ENCODE measurements around the gene DAPK3.
"Not testable (repeated sequence)": the region's sequence is repeated elsewhere in the genome, so short reads cannot be mapped to it uniquely, and the experiment has no call there.

Gene DAPK3

DNA sequence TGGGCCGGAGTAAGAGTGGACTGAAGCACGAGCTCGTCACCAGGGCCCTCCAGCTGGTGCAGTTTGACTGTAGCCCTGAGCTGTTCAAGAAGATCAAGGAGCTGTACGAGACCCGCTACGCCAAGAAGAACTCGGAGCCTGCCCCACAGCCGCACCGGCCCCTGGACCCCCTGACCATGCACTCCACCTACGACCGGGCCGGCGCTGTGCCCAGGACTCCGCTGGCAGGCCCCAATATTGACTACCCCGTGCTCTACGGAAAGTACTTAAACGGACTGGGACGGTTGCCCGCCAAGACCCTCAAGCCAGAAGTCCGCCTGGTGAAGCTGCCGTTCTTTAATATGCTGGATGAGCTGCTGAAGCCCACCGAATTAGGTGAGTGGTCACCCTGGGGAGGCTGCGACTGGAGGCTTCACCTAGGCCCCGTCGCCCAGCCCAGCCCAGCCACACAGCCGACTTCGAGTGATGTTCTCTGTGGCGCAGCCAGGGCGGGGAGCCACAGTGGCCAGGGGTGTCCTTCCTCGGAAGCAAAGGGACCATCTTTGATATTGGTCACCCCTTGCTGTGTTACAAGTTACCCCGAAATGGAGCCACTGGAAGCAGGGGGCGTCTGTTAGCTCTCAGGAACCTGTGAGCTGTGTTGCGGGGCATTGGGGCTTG lies 42.2 kb upstream of the DAPK3 start:
- peaks cover 5% of the 10 kb centered on the region; the same call in 1 of the 2 replicates for H4K20me1 ChIP-seq (ENCODE audit: control insufficient read depth, insufficient read depth, low read depth, low read length)
- no peaks in the 10 kb centered on the region for H3K27me3 ChIP-seq (ENCODE audit: control insufficient read depth, low read length)
- peaks cover 73% of the 10 kb centered on the region for H3K79me2 ChIP-seq (ENCODE audit: control insufficient read depth, low read length)

DNA sequence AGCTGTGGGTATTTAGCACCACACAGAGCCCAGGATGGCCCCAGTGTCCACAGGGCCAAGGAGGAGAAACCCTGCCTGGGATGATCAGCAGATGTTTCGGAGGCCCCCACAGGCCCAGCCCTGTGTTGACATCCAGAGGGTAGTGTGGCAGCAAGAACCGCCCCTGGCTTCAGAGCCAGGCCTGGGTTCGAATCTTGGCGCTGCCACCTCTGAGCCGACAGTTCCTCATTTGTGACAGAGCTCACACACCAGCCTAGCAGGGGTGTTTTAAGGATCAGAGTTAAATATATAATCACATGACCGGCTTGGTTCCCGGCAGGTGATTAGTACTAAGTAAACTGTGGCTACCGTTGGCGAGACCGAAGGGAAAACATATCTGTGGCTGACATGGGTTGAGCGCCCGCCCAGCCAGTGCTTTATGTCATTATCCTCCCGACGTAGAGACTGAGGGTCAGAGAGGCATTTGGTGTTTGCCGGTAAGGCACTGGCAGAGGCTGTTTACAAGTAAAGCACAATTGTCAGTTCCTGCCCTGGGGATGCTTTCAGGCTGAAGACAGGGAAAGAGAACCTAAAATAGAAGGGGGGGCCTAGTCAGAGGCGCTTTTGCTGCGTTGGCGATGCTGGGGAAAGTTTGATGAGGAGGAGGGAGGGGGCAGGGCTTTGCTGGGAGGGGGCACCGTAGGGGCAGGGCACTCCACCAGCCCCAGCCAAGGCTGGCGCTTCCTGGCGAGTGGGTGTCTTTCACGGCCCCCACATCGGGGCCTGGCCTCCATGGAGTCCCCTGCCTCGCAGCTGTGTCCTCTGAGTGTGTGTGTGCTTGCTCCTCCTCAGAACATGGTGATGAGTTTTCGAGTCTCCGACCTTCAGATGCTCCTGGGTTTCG lies 41.4 kb upstream of the DAPK3 start:
- Histone ChIP-seq H3K4me1 (ENCODE audit: control insufficient read depth, low read length) (peaks cover 11% of the 10 kb centered on the region), H4K20me1 (ENCODE audit: control insufficient read depth, insufficient read depth, low read depth, low read length) (peaks cover 5% of the 10 kb centered on the region; the same call in 1 of the 2 replicates), H3K4me2 (ENCODE audit: low read length) (no peak overlapping the region), H3K79me2 (ENCODE audit: control insufficient read depth, low read length) (peaks cover 74% of the 10 kb centered on the region), H3K9me3 (ENCODE audit: control insufficient read depth, insufficient read depth, low read length) (no peaks in the 10 kb centered on the region), H3K36me3 (ENCODE audit: control insufficient read depth, low read length) (peaks cover 28% of the 10 kb centered on the region), H3K9me2 (replicated peaks; ENCODE audit: control insufficient read depth, low read length) (no peaks in the 10 kb centered on the region), H3K27ac (ENCODE audit: low read depth, low read length) (no peak overlapping the region), H3F3A (ENCODE audit: control insufficient read depth, insufficient read depth) (no peaks in the 10 kb centered on the region), H3K4me3 (ENCODE audit: low read length) (no peak overlapping the region), H3K27me3 (ENCODE audit: control insufficient read depth, low read length) (no peaks in the 10 kb centered on the region)
- no peak for TF ChIP-seq EZH2phosphoT487 (IDR thresholded peaks at IDR 0.05; ENCODE audit: borderline replicate concordance, low read length)
- TF ChIP-seq, protein P1, sequence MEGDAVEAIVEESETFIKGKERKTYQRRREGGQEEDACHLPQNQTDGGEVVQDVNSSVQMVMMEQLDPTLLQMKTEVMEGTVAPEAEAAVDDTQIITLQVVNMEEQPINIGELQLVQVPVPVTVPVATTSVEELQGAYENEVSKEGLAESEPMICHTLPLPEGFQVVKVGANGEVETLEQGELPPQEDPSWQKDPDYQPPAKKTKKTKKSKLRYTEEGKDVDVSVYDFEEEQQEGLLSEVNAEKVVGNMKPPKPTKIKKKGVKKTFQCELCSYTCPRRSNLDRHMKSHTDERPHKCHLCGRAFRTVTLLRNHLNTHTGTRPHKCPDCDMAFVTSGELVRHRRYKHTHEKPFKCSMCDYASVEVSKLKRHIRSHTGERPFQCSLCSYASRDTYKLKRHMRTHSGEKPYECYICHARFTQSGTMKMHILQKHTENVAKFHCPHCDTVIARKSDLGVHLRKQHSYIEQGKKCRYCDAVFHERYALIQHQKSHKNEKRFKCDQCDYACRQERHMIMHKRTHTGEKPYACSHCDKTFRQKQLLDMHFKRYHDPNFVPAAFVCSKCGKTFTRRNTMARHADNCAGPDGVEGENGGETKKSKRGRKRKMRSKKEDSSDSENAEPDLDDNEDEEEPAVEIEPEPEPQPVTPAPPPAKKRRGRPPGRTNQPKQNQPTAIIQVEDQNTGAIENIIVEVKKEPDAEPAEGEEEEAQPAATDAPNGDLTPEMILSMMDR (IDR thresholded peaks at IDR 0.05; ENCODE audit: low read depth, low read length, poor library complexity, severe bottlenecking), result no peak

More for the DNA sequence above, 42.2 kb upstream of the DAPK3 start:
- H3K4me1 ChIP-seq (ENCODE audit: control insufficient read depth, low read length), result peaks cover 11% of the 10 kb centered on the region
- no peaks in the 10 kb centered on the region for H3F3A ChIP-seq (ENCODE audit: control insufficient read depth, insufficient read depth)
- H3K9me2 ChIP-seq (replicated peaks; ENCODE audit: control insufficient read depth, low read length), result no peaks in the 10 kb centered on the region
- H3K27ac ChIP-seq (ENCODE audit: low read depth, low read length), result no peak overlapping the region
- no peak overlapping the region for H3K4me2 ChIP-seq (ENCODE audit: low read length)
- TF ChIP-seq, protein P1 (IDR thresholded peaks at IDR 0.05; ENCODE audit: low read depth, low read length, poor library complexity, severe bottlenecking), result no peak
- TF ChIP-seq EZH2phosphoT487 (IDR thresholded peaks at IDR 0.05; ENCODE audit: borderline replicate concordance, low read length), result no peak
- H3K4me3 ChIP-seq (ENCODE audit: low read length), result no peak overlapping the region
- H3K36me3 ChIP-seq (ENCODE audit: control insufficient read depth, low read length), result peaks cover 28% of the 10 kb centered on the region
- H3K9me3 ChIP-seq (ENCODE audit: control insufficient read depth, insufficient read depth, low read length), result no peaks in the 10 kb centered on the region

DNA sequence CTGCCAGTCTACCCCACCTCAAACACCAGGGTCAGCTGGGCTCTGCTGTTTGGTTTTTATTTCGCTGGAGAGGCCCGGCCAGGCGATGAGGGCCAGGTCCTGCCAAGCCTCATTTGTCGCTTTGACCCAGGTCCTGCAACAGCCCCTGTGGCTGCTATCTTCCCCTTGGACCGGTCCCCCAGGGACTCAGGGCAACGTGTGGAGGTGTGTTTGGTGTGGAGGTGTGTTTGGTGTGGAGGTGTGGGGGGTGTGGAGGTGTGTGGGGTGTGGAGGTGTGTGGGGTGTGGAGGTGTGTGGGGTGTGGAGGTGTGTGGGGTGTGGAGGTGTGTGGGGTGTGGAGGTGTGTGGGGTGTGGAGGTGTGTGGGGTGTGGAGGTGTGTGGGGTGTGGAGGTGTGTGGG lies 40.5 kb upstream of the DAPK3 start:
- Histone ChIP-seq H3K36me3 (ENCODE audit: control insufficient read depth, low read length) (peaks cover 28% of the 10 kb centered on the region), H3K4me1 (ENCODE audit: control insufficient read depth, low read length) (peaks cover 14% of the 10 kb centered on the region), H3K79me2 (ENCODE audit: control insufficient read depth, low read length) (peaks cover 71% of the 10 kb centered on the region)
- not testable (repeated sequence) for H3K4me2 ChIP-seq (ENCODE audit: low read length); H3K9me2 ChIP-seq (replicated peaks; ENCODE audit: control insufficient read depth, low read length); H4K20me1 ChIP-seq (ENCODE audit: control insufficient read depth, insufficient read depth, low read depth, low read length); H3K4me3 ChIP-seq (ENCODE audit: low read length); H3F3A ChIP-seq (ENCODE audit: control insufficient read depth, insufficient read depth); H3K27me3 ChIP-seq (ENCODE audit: control insufficient read depth, low read length); H3K9me3 ChIP-seq (ENCODE audit: control insufficient read depth, insufficient read depth, low read length); H3K27ac ChIP-seq (ENCODE audit: low read depth, low read length)

DNA sequence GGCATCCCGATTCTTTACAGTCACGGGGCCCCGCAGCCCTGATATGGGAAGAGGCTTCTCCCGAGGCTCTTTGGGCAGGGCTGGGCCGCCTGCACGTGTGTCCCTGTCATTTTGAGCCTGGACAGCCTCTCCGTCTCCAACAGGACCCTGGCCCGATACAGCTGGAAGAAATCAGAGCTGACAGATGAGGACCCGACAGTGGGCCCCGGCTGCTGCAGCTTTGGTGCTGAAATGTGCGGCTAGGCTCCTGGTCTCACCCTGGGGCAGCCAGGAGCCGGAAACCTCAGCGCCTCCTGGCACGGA lies 39.9 kb upstream of the DAPK3 start:
- no peaks in the 10 kb centered on the region for H3K9me3 ChIP-seq (ENCODE audit: control insufficient read depth, insufficient read depth, low read length)
- H3K27ac ChIP-seq (ENCODE audit: low read depth, low read length), result no peak overlapping the region
- peaks cover 15% of the 10 kb centered on the region for H3K4me1 ChIP-seq (ENCODE audit: control insufficient read depth, low read length)
- H3K4me3 ChIP-seq (ENCODE audit: low read length), result no peak overlapping the region
- TF ChIP-seq, protein P1 (IDR thresholded peaks at IDR 0.05; ENCODE audit: low read depth, low read length, poor library complexity, severe bottlenecking), result no peak
- no peak for TF ChIP-seq EZH2phosphoT487 (IDR thresholded peaks at IDR 0.05; ENCODE audit: borderline replicate concordance, low read length)
- no peaks in the 10 kb centered on the region for H3K9me2 ChIP-seq (replicated peaks; ENCODE audit: control insufficient read depth, low read length)
- peaks cover 5% of the 10 kb centered on the region; the same call in 1 of the 2 replicates for H4K20me1 ChIP-seq (ENCODE audit: control insufficient read depth, insufficient read depth, low read depth, low read length)
- H3F3A ChIP-seq (ENCODE audit: control insufficient read depth, insufficient read depth), result peaks cover 3% of the 10 kb centered on the region
- no peak overlapping the region for H3K4me2 ChIP-seq (ENCODE audit: low read length)
- no peaks in the 10 kb centered on the region for H3K27me3 ChIP-seq (ENCODE audit: control insufficient read depth, low read length)
- peaks cover 66% of the 10 kb centered on the region for H3K79me2 ChIP-seq (ENCODE audit: control insufficient read depth, low read length)
- peaks cover 26% of the 10 kb centered on the region for H3K36me3 ChIP-seq (ENCODE audit: control insufficient read depth, low read length)

All from DOHH2 (cell line).